GM21737 (cell line): Measurements from ENCODE around the gene COL10A1.
A peak's percentile ranks its signal among the peaks of the same experiment; 100 is the strongest.

Experiments used
- ATAC-seq: cut with Tn5 transposase; IDR thresholded peaks from one replicate; pipeline ENCODE4 v1.9.1; 2021; ENCODE audit warnings: mild to moderate bottlenecking, moderate library complexity; ENCODE audit not compliant: unreplicated experiment

Gene COL10A1

DNA sequence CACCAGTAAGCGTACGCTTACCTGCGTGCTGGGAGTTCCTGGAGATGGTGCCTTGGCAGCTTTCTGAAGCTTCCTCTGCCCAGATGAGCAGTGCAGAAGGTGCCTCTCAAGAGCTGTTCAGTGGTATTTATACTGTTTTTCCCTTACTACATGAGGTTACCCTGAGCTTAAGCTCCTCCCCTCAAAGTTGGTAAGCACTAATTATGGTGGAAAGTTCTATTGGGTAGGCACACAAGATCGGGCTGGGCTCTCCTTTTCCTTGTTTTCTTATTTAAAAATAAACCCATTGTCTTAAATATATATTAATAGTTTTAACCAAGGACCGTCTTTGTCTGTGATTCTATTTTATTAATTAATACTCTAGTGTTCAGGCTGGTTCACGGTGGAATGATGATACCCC, at the start of gene COL10A1:
TSS of gene COL10A1 (minus strand) at position 101 of the 400 bp plus-strand sequence. CDS start 640 bp downstream, outside the sequence.
- no peak for ATAC-seq

DNA sequence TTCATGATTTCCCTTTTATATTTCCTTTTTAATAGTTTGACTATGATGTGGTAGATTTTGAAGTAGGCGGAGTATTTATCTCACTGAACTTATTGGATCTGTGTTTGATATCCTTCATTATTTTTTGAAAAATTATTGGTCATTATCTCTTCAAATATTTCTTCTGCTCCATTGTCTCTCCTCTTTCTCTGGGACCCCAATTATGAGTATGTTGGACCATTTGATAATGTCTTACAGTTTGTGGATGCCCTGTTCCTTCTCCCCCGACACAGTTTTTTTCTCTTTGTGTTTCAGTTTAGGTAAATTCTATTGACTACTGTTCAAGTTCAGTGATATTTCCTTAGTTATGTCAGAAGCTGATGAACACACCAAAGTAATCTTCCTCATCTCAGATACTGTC, 49.4 kb upstream of the COL10A1 start:
- ATAC-seq = no peak

DNA sequence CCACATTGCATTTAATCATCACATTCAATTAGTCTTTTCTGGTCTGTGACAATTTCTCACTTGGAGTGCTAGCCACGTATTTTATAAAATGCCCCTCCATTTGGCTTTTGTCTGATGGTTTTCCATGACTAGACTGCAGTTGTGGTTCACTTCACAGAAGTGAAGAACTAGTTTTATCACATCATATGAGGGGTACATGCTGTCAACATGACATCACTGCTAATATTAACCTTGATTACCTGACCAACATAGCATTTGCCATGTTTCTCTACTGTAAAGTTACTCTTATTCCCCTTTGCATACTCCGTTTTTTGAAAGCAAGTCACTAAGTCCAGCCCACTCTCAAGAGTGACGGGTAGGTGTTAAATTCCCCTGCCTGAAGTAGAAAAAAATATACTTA, 48.0 kb upstream of the COL10A1 start:
- ATAC-seq = no peak

DNA sequence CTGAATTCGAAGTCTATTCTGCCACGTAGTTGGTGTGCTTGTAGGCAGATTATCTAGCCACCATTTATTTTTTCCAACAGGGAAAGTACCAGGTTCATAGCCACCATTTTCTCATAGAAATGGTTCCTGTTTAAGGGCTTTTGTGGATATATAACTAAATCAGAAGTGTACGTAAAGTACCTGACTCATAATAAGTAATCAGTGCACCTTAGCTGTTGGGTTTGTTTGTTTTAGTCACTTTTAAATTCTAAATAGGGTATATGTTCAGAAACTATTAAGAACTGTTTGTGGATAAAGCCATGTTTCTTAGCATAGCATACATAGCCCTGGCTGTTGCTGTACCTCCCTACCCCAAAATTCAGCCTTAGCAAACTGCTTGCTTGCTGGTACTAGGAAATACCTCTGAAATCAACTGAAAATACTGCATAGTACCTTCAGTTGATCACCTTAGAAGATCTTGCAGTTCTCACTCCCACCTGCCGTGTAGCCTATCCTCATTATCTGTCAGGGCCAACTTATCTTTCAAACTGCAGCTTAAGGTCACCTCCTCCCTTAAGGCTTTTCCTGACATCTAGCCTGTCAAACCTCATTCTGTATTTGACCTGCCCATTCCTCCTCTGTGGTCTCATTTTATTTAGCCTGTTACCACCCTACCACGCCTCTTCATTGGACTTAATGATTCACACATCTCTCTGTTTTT, 44.6 kb upstream of the COL10A1 start:
- ATAC-seq = no peak

DNA sequence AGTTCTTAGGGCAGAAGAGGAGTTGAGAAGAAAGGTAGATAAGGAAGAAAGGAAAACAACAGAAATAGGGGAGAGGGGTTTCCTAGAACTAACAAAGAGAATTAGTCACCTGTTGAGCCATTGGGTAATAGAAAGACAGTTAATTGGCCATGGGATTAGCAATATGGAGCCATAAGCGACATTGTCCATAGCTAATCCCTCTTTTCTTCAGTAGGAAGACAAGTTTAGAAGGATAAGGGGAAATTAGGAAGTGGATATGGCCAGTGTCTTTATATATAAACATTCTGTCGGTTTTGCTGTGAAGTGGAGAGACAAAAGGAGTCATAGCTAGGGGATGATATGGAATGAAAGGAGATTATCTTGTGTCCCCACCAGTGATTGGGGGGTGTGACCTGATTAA, 43.9 kb upstream of the COL10A1 start:
- no peak for ATAC-seq

DNA sequence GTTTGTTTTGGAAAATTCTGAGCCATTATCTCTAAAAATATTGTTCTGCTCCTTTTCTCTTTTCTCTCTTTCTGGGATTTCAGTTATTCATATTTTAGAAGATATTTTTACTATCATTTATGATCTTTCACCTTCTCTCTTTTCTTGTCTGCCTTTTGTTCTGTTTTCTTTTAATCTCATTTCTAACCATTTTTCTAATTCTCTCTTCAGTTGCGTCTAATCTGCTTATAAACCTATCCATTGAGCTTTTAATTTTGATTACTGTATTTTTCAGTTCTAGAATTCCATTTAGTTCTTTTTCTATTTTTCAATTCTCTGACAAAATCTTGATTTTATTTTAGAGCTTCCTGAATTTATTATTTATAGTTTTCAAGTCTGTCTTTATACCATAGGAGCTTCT, 42.2 kb upstream of the COL10A1 start:
- no peak for ATAC-seq

DNA sequence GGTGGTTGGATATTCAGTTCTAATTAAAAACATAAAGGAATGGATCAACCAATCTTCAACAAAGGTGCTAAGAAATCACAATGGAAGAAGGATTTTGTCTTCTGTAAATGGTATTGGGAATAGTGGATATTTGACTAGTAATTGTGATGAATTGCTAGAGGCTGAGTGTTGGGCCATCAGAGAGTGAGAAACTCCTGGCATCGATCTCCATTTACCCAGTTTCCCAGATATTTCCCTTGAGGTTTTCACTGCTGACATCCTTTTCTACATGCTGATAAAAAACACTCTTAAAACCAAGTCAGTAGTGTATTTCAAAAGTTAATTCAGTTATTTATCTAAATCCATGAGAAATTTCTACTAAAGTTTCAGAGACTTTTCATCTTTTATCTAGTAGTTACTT, 40.4 kb upstream of the COL10A1 start:
- no peak for ATAC-seq

DNA sequence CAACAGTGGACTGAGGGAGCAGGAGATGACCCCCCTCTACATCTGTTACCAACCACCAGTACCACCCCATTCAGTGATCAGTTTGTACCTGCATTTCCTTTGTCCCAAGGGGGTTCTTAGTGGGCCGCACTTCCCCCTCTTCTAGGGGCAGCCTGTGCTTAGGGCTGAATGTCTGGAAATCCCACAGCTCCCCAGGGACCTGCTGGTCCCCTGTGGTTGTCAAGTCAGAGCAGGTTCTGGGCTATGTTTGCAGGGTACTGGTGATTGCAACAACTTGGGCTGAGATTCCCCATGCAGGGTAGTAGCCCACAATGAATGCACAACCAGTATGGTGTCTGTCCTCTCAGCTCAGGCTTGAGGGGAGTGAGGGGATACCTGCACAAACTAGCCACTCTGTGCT, 39.7 kb upstream of the COL10A1 start:
- peak; percentile 54 for ATAC-seq

DNA sequence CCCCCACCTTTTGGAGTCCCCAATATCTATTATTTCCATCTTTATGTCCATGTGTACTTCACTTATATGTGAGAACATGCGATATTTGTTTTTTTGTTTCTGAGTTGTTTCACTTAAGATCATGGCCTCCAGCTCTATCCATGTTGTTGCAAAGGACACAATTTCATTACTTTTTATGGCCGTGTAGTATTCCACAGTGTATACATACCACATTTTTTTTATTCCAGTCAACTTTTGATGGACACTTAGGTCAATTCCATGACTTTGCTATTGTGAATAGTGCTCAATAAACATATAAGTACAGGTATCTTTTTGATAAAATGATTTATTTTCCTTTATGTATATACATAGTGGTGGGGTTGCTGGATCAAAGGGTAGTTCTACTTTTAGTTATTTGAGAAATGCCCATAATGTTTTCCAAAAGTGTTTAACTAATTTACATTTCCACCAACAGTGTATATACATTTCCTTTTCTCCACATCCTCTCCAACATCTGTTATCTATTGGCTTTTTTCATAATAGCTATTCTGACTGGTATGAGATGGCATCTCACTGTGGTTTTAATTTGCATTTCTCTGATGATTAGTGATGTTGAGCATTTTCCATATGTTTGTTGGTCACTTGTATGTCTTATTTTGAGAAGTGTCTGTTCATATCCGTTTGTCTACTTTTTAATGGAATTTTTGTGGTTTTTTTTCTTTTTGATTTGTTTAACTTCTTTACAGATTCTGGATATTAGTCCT, 34.0 kb upstream of the COL10A1 start:
- ATAC-seq = no peak

DNA sequence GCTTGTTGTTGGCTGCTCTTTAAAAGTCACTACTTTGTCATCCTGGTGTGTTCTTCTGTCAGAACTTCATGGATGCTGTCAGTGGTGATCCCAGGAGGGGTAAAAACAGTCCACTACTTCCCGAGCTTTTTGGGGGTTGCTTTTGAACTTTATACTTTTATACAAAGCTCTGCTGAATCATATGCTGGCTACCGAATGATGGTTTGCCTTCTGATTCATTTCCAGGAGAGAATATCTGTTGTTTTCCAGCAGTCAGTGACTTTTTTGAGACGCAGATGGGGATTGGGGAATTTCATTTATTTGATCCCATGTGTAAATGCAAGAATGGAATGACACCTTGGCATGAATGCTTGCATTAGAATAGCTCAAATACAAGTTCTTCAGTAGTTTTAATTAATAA, 32.7 kb upstream of the COL10A1 start:
- no peak for ATAC-seq

DNA sequence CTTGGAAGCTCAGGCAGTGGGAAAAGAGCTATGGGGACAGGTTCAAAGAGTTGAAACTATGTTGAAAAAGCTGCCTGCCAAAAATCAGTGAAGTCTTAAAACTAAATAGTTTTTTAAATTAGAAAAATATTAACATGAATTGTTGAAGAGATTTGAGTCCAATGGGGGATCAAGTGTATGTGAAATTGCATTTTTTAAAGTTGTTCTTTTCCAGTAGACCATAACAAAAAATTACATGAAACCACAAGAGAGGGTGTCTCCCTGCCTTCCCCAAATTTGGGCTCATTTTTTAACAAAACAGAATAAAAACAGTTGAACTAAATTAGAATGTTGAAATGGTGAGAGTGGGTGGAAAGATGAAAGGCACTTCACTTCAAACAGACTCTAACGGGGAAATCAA, 31.5 kb upstream of the COL10A1 start:
- ATAC-seq = no peak

DNA sequence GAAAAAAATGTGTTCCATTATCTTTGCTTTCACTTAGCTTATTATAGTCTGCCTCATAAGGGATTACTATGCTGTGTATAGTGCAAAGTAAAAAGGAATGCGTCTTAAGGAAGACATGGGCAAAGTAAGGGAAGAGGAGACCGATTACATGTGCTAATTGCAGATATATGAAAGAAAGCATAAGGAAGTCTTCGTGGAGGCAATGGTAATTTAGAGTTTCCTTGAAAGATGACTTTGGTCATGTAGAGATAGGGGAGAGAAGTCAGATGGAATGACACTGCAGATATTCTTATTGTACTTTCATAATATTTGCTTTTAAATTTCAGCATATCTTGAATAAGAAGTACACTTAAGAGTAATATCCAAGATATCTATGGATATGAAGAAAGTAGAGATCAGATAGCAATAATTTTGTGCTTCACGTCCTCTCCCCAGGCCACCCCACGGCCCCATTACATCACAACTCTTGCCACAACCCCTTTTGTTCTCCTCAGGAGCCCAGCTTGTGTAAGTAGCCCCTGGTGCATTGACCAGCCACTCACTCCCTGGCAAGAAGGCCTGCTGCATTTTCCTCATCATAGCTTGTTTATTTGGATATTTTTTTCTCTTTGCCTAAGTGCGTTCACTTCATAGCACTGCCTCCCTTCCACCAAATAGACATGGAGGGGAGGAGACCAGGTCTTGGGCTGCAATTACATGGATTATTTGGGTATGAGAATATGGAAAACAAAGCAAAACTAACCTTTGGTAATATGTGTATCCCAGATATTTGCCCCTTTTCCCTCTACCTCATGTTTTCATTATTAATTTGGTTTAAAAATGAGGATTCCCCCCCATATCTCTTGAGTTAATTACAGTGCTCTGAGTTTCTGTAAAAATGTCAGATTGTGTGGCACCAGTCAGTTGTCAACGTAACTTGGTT, 30.7 kb upstream of the COL10A1 start:
- ATAC-seq = no peak

DNA sequence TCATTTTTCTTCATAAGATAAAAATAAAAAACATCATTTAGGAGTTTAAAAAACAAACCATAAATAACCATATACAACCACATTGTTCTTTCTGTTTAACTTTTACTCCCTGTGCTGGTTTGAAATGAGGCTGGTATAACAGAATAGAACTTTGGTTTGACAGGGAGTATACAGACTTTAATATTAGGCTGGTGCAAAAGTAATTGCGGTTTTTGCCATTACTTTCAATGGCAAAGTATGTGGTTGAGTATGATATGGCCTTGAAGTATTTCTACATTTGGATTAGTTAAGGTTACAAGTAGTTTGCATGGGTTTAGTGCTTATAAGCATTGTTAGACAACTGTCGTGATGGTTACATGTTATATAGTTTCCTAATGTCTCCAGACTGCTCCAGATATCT, 29.0 kb upstream of the COL10A1 start:
- no peak for ATAC-seq

DNA sequence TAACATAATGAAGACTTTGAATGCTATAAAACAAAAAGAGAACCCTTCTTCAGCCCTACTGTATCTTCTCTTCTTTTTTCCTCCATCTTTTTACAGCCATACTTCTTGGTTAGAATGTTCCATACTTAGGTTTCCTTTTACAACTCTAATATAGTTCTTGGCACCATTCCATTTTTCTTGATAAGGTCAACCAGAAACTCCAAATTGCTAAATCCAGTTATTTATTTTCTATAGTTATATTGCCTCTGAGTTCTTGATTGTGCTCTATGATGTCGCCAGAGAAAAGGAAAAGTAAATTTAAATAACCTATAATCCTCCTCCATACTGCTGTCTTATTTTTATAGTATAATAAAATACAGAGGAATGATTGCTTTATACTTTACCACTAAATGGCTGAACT, 26.7 kb upstream of the COL10A1 start:
- no peak for ATAC-seq

DNA sequence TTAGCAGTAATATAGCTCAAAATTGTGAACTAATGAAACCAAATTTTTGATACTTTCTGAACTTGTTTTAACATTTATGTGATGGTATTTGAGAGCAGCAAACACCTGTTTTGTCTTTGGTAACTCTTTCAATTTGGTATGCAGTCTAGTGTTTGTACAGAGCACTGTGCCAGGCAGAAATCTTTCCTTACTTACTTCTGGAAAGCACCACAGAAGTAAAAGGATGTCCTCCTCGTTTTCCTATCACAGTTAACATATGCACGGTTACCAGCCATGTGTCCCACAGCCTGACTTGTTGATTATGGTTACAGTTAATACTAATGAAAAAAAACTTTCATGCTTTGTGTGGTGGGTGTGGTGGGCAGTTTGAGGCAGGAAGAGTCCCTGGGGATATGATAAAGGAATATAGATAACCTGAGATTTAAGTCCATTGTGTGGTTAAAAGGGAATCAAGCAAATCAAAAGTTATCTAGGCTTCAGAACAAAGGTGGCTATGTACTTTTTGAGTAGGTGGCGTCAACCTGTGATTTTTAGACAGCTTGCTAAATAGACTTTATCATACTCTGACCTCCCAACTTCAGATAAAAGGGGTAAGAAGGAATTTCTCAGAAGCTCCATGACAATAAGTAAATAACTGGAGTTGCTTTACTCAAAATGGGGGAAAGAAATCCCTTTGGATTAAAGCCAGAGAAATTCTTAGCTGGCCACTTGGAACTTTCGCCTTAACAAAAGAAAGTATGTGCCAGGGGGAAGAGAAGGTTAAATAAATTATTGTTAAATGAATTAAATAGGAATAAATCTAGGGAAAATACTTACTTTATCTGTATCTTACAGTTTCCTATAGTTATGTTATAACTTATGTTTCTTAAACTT, 20.1 kb upstream of the COL10A1 start:
- no peak for ATAC-seq

DNA sequence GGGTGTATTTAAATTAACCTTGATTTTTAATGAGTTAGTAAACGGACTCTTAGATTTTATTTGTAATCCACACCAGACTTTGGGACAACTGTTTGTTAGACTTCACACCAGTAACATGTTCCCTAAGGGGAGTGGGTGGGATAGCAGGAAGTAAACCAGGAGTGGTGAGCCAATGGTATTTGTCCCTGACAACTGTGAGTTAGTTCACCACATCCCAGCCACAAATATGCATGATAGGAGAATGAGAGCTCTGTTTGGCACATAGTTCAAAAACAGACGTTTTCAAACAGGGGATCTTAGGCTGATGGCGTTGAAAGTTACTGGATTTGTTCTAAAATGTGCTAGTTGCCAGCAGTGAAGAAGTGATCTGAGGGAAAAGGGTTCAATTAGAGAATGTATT, 18.7 kb upstream of the COL10A1 start:
- no peak for ATAC-seq

DNA sequence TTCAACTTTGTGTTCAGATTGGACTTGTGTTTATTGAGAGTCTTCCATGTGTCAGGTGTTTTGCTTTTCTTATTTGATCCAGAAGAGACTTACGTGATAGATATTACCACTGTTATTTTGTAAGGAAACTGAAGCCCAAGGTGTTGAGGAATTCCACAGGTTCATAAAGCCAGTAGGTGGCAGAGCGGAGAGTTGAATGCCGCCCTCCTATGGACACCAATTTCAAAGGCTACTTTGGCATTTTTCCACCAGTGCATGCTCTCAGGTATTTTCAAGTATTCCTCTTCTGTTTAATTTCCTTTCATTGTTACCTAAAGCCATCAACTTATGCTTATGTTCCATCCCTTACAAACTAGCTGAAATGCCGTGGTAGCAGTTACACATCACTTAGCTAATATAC, 14.0 kb upstream of the COL10A1 start:
- ATAC-seq = no peak

DNA sequence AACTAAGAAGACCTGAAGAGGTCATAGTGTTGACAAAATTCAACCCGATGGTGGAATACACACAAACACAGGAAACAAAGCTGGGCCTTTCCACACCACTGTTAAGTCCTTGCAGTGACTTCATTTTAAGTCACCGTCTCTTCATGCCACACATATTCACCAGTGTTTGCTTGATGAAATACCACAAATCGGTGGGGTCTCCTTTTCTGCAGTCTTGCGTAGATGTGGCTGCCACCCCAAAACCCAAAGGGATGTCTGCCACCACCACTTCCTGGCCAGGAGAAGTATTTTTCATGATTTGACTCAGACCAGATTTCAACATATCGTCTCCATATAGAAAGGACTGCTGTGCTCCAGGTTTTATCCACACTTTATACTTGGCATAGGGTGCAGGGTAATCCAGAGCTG, 11.0 kb upstream of the COL10A1 start:
- no peak for ATAC-seq

DNA sequence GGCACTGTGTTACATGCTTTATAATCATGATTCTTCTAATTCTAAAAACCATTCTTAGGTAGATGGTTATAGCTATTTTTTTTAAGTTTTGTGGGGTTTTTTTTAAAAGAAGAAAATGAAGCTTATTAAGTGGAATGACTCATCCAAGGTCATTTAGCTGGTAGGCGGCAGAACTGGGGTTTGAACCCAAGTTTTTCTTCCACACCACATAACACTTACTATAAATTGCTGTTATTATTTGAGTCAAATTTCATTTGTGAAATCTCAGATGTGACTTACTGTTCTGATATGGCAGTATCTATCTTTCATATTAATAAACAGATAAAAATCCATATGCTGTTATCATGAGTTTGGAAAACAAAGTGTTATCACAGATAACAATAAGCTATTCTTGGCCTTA, 10.4 kb upstream of the COL10A1 start:
- ATAC-seq = no peak

DNA sequence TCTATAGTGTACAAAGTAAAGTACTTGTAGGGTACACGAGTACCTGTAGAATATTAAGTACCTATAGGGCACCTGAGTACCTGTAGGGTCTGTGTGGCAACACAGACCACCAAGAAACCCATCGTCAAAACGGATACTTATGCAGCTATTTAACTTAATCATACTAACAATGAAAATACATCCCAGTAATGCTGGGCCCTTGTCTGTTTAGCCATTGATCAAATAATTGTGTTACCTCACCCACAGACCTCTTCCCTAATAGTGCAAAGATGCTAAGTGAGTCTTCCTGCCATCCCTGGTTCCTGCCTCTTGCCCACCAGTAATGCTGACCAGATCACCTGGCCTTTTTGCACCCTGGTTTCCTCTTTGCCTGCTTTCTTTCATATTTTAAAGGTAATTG, 7.5 kb upstream of the COL10A1 start:
- ATAC-seq = no peak
